Fibroblast of lung (primary cell): ENCODE results near the gene OR2Z1.

Source experiments
- EZH2 ChIP-seq: IDR thresholded peaks from 2 replicates; pipeline ENCODE4 v1.5.1; 2012; ENCODE audit warnings: low read length, control low read depth, mild to moderate bottlenecking; ENCODE audit errors: missing control alignments
- TF ChIP-seq, protein P1 (sequence below), 2 donors: IDR thresholded peaks in 1 of 2; conservative IDR thresholded peaks in 1 of 2; 1 replicate in 1 of 2; 2 replicates in 1 of 2; pipeline ENCODE4 v1.5.1; 2011 to 2012; ENCODE audit warnings: low read length in 2 of 2, control low read depth in 1 of 2, inconsistent platforms in 1 of 2, low read depth in 1 of 2, mild to moderate bottlenecking in 1 of 2

DNA sequence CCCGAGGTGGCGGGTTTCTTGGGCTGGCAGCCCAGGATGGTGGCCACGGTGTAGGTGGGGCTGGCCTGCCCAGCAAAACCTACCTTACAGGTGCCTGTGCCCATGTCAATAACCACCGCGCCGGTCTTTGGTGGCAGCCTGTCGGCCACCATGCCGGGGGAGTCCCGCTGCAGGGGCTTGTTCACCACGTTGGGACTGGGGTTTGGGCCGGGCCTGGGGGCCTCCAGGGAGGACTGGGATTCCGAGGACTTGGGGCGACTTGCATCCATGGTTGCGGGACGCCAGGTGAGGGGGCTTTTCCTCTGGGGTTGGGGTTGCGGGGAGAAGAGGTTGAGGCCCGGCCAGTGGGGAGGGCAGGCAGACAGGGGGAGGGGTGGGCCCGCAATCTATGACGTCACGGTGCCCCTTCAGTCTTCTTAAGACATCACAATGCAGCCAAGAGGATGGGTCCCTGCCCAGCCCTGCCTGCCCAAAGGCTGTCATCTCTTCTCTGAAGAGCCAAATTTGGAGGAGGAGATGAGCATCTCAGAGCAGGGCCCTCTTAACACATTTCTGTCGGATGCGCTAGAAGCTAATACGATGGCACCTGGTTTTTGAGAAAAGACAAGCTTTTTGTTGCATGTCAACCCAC lies 22.9 kb upstream of the OR2Z1 start, which contains the start of gene ACTL9:
- TF ChIP-seq, protein P1, sequence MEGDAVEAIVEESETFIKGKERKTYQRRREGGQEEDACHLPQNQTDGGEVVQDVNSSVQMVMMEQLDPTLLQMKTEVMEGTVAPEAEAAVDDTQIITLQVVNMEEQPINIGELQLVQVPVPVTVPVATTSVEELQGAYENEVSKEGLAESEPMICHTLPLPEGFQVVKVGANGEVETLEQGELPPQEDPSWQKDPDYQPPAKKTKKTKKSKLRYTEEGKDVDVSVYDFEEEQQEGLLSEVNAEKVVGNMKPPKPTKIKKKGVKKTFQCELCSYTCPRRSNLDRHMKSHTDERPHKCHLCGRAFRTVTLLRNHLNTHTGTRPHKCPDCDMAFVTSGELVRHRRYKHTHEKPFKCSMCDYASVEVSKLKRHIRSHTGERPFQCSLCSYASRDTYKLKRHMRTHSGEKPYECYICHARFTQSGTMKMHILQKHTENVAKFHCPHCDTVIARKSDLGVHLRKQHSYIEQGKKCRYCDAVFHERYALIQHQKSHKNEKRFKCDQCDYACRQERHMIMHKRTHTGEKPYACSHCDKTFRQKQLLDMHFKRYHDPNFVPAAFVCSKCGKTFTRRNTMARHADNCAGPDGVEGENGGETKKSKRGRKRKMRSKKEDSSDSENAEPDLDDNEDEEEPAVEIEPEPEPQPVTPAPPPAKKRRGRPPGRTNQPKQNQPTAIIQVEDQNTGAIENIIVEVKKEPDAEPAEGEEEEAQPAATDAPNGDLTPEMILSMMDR (conservative IDR thresholded peaks at IDR 0.05 in 1 of 2, IDR thresholded peaks at IDR 0.05 in 1 of 2; ENCODE audit: low read depth in 1 of 2, low read length in 2 of 2), result no peak
- TF ChIP-seq EZH2, result no peak
